ENCODE data around the gene TBC1D25. TPM values are rescaled to one million over a fixed set of nuclear protein-coding genes. Genes with fewer than 3 reads are reported as not detected.
A peak's percentile ranks its signal among the peaks of the same experiment; 100 is the strongest.
"Not testable (repeated sequence)": the region's sequence is repeated elsewhere in the genome, so short reads cannot be mapped to it uniquely, and the experiment has no call there.

TBC1D25 gene
- total RNA-seq, 8 experiments from 2014 or later: 4.7 to 11.1 (median 8.3) TPM

DNA sequence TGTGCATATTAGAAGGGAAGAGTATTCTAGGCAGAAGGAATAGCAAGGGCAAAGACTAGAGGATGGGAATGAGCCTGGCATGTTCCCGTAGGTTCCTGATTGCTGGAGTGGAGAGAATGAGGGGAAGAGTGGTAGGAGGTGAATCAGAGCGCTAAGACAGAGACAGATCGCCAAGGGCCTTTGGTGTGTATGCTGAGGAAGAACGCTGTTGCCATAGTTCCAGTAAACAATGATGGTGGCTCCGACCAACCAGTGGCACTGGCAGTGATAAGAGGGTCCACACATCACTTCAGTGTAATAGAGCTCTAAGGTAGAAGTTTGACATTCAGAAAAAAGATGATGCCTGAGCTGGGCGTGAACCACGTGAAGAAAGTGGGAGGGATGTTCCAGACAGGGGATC lies 966 bp downstream of the TBC1D25 start:
- in situ Hi-C loops (cut with MboI; ENCODE audit: low pct_unique_long_range_greater_than_20kb in 2 of 9, low sequenced_read_pairs in 9 of 9, unreplicated experiment in 9 of 9): no loop called here
- Histone ChIP-seq H3K4me3 (peak overlapping the region; percentile 49 to 54 (median 52)), H3K4me1 (replicated peaks in 1 of 2) (peaks cover 3 to 8% of the 10 kb centered on the region in 2 donors), H3K27ac (no peak overlapping the region)
- 47 to 100% (median 75%) methylated on average over 1 to 6 of the region's 7 CpGs; no CpG with 5 or more reads in 4 of the 10 experiments for WGBS, 10 experiments
- ATAC-seq (replicated peaks in 6 of 8): no peak

DNA sequence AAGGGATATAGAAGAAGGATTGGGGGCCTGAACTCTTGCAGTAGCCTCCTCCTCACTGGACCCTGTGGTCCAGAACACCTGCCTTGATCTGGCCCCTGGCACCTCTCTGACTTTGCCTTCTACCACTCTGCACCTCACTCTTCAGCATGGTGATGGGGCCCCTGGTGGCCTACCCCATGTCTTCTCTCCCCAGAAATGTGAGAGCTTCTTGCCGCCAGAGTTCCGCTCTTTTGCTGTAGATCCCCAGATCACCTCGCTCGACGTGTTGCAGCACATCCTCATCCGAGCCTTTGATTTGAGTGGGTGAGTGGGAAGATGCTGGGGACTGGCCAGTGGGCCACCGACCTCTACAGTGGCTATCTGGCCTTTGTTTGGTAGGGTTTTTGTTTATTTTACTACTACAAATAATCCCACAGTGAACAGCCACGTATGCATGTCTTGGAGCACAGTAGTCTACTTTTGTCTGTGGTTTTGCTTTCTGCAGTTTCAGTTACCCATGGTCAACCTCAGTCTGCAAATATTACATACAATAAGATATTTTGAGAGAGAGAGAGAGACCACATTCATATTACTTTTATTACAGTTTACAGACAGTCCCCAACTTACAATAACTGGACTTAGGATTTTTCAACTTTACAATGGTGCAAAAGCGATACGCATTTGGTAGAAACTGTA lies 1.8 kb downstream of the TBC1D25 start:
- Histone ChIP-seq H3K4me1 (replicated peaks in 1 of 2) (peaks cover 3 to 8% of the 10 kb centered on the region in 2 donors), H3K27ac (no peak overlapping the region), H3K4me3 (no peak overlapping the region)
- 20 to 100% (median 96%) methylated on average over 1 to 4 of the region's 10 CpGs; no CpG with 5 or more reads in 4 of the 10 experiments for WGBS, 10 experiments
- ATAC-seq (replicated peaks in 6 of 8): no peak
- in situ Hi-C loops (cut with MboI; ENCODE audit: low pct_unique_long_range_greater_than_20kb in 2 of 9, low sequenced_read_pairs in 9 of 9, unreplicated experiment in 9 of 9): no loop called here

DNA sequence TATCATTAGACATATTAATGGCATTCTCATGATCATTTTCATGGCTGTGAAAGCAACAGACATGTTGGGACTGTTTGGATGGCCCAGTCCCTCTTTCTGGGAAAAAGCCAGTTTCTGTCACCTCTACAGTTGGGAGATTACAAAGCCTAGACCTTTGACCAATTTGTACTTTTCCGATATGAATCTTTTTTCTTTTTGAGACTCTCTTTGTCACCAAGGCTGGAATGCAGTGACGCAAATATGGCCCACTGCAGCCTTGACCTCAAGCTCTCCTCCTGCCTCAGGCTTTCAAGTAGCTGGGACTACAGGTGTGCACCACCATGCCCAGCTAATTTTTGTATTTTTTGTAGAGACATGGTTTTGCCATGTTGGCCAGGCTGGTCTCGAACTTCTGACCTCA lies 9.4 kb downstream of the TBC1D25 start:
- ATAC-seq (replicated peaks in 6 of 8): no peak
- Histone ChIP-seq H3K4me3 (no peak overlapping the region), H3K4me1 (replicated peaks in 1 of 2) (no peaks in the 10 kb centered on the region), H3K27ac (no peak overlapping the region)
- in situ Hi-C loops (cut with MboI; ENCODE audit: low pct_unique_long_range_greater_than_20kb in 2 of 9, low sequenced_read_pairs in 9 of 9, unreplicated experiment in 9 of 9): no loop called here
- 20 to 100% (median 60%) methylated on average over 1 to 3 of the region's 3 CpGs; no CpG with 5 or more reads in 5 of the 10 experiments for WGBS, 10 experiments

DNA sequence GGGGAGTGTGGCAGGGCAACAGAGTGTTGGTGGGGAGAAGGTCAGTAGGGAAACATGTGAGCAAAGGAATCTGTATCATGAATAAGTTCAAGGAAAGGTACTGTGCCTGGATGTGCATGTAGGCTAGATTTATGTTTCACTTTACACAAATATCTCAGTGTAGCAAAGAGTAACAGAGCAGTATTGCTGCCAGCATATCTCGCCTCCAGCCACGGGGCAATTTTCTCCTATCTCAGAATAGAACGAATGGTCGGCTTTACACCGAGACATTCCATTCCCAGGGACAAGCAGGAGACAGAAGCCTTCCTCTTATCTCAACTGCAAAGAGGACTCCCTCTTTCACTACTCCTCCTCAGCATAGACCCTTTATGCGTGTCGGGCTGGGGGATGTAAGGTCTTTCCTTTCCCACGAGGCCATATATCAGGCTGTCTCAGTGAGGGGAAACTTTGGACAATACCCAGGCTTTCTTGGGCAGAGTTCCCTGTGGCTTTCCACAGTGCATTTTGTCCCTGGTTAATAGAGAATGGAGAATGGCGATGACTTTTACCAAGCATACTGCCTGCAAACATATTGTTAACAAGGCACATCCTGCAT lies 16.3 kb downstream of the TBC1D25 start:
- H3K4me1 ChIP-seq (replicated peaks in 1 of 2); ATAC-seq (replicated peaks in 6 of 8); H3K27ac ChIP-seq; H3K4me3 ChIP-seq; in situ Hi-C loops (cut with MboI; ENCODE audit: low pct_unique_long_range_greater_than_20kb in 2 of 9, low sequenced_read_pairs in 9 of 9, unreplicated experiment in 9 of 9): not testable (repeated sequence)
- 100% methylated on average over 1 of the region's 9 CpGs; no CpG with 5 or more reads in 9 of the 10 experiments for WGBS, 10 experiments

DNA sequence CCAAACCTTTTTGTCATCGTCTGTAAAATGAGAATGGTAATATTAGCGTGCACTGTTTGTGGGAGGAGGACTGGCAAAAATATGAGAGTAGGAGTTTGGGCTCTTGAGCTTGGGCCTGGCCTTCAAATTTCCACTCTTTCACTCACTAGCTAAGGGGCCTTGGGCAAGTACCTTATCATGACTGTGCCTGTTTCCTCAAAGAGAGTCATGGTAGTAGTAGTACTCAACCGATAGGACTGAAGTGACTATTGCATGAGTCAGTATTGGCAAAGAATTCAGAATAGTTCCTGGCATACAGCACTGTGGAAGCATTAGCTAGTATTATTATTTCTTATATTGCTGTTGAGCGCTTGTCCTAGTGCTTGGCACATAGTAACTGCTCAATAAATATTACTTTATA lies 18.8 kb downstream of the TBC1D25 start:
- ATAC-seq (replicated peaks in 6 of 8): peak in 2 of 8 experiments; percentile 39 to 63
- in situ Hi-C loops (cut with MboI; ENCODE audit: low pct_unique_long_range_greater_than_20kb in 2 of 9, low sequenced_read_pairs in 9 of 9, unreplicated experiment in 9 of 9): no loop called here
- no peak overlapping the region for H3K27ac ChIP-seq

DNA sequence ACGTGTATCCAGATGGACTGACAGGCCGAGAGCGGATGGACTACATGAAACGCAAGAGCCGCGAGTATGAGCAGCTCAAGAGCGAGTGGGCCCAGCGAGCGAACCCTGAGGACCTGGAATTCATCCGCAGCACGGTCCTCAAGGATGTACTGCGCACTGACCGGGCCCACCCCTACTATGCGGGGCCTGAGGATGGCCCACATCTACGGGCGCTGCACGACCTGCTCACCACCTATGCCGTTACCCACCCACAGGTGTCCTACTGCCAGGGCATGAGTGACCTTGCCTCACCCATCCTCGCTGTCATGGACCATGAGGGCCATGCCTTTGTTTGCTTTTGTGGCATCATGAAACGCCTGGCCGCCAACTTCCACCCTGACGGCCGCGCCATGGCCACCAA lies 20.1 kb downstream of the TBC1D25 start:
- ATAC-seq (replicated peaks in 6 of 8): no peak
- Histone ChIP-seq H3K4me1 (replicated peaks in 1 of 2) (no peaks in the 10 kb centered on the region), H3K4me3 (no peak overlapping the region), H3K27ac (no peak overlapping the region)
- in situ Hi-C loops (cut with MboI; ENCODE audit: low pct_unique_long_range_greater_than_20kb in 2 of 9, low sequenced_read_pairs in 9 of 9, unreplicated experiment in 9 of 9): no loop called here
- WGBS, 10 experiments: 91% methylated on average over 4 of the region's 24 CpGs; no CpG with 5 or more reads in 9 of the 10 experiments

More for the DNA sequence above, 18.8 kb downstream of the TBC1D25 start:
- 47 to 100% (median 80%) methylated on average over 1 to 4 of the region's 4 CpGs; no CpG with 5 or more reads in 5 of the 10 experiments for WGBS, 10 experiments
- Histone ChIP-seq H3K4me3 (no peak overlapping the region), H3K4me1 (replicated peaks in 1 of 2) (no peaks in the 10 kb centered on the region)

DNA sequence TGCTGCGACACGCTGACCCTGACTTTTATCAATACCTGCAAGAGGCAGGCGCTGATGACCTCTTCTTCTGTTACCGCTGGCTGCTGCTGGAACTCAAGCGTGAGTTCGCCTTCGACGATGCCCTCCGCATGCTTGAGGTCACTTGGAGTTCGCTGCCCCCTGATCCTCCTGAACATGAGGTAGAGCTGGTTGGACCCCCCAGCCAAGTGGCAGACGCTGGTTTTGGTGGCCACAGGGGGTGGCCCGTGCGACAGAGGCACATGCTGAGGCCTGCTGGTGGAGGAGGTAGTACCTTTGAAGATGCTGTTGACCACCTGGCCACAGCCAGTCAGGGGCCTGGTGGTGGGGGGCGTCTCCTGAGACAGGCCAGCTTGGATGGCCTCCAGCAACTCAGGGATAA lies 20.5 kb downstream of the TBC1D25 start:
- H3K4me3 ChIP-seq: no peak overlapping the region
- no peak for ATAC-seq (replicated peaks in 6 of 8)
- H3K27ac ChIP-seq: no peak overlapping the region
- no peaks in the 10 kb centered on the region for H3K4me1 ChIP-seq (replicated peaks in 1 of 2)
- 66% methylated on average over 7 of the region's 14 CpGs; no CpG with 5 or more reads in 9 of the 10 experiments for WGBS, 10 experiments
- in situ Hi-C loops (cut with MboI; ENCODE audit: low pct_unique_long_range_greater_than_20kb in 2 of 9, low sequenced_read_pairs in 9 of 9, unreplicated experiment in 9 of 9): no loop called here

DNA sequence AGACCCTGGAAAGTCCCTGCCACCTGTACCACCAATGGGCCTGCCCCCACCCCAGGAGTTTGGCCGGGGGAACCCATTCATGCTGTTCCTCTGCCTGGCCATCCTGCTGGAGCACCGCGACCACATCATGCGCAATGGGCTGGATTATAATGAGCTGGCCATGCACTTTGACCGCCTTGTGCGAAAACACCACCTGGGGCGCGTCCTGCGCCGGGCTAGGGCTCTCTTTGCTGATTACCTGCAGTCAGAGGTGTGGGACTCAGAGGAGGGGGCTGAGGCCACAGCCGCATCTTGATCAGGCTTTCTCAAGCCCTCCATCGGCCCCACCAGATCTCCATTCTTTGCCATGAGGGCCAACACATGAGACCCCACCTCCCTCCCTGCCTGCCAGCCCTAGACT lies 21.2 kb downstream of the TBC1D25 start:
- H3K27ac ChIP-seq: no peak overlapping the region
- WGBS, 10 experiments: 80 to 100% methylated on average over 1 to 9 of the region's 12 CpGs; no CpG with 5 or more reads in 8 of the 10 experiments
- H3K4me3 ChIP-seq: no peak overlapping the region
- no peak for ATAC-seq (replicated peaks in 6 of 8)
- H3K4me1 ChIP-seq (replicated peaks in 1 of 2): no peaks in the 10 kb centered on the region
- in situ Hi-C loops (cut with MboI; ENCODE audit: low pct_unique_long_range_greater_than_20kb in 2 of 9, low sequenced_read_pairs in 9 of 9, unreplicated experiment in 9 of 9): no loop called here

DNA sequence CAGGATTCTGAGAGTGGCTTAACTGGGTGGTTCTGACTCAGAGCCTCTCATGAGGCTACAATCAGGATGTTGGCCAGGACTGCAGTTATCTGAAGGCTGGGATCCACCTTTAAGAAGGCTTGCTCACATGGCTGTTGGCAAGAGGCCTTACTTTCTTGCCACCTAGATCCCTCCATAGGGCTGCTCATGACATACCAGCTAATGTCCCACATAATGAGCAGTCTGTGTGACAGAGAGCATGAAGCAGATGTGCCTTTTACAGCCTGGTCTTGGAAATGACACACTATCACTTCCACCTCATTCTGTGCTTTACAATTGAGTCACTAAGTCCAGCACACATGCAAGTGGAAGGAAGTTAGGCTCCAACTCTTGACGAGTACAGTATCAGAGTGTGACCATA lies 30.4 kb downstream of the TBC1D25 start:
- 40% methylated on average over 1 of the region's 1 CpG; no CpG with 5 or more reads in 9 of the 10 experiments for WGBS, 10 experiments
- H3K4me3 ChIP-seq: no peak overlapping the region
- no peak overlapping the region for H3K27ac ChIP-seq
- ATAC-seq (replicated peaks in 6 of 8): no peak
- in situ Hi-C loops (cut with MboI; ENCODE audit: low pct_unique_long_range_greater_than_20kb in 2 of 9, low sequenced_read_pairs in 9 of 9, unreplicated experiment in 9 of 9): no loop called here
- peaks cover 0 to 4% of the 10 kb centered on the region in 2 donors for H3K4me1 ChIP-seq (replicated peaks in 1 of 2)

DNA sequence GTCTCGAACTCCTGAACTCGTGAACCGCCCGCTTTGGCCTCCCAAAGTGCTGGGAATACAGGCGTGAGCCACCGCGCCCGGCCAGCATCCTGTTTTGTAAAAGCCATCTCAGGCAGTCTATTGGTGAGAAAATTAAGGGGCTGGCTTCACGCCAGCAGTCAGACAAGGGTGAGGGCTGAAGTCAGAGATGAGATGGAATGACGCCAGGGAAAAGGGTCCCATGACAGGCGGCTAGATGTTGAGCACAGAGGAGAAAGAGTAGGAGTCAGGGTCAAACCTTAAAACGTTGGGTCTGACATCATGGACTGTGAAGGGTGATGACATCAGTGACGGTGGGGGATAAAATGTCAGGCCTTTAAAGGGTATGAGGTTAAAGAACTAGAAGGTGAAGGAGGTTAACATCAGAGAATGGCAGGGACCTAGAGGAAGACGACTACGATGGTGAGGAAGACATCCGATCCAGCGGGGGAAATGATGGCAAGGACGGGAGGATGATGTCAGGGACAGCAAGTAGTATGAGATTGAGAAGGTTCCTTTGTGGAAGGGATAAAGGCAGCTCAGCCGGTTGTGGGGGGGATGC lies 34.3 kb downstream of the TBC1D25 start:
- in situ Hi-C loops (cut with MboI; ENCODE audit: low pct_unique_long_range_greater_than_20kb in 2 of 9, low sequenced_read_pairs in 9 of 9, unreplicated experiment in 9 of 9): no loop called here
- ATAC-seq (replicated peaks in 6 of 8): peak in 7 of 8 experiments; percentile 4 to 49 (median 42)

DNA sequence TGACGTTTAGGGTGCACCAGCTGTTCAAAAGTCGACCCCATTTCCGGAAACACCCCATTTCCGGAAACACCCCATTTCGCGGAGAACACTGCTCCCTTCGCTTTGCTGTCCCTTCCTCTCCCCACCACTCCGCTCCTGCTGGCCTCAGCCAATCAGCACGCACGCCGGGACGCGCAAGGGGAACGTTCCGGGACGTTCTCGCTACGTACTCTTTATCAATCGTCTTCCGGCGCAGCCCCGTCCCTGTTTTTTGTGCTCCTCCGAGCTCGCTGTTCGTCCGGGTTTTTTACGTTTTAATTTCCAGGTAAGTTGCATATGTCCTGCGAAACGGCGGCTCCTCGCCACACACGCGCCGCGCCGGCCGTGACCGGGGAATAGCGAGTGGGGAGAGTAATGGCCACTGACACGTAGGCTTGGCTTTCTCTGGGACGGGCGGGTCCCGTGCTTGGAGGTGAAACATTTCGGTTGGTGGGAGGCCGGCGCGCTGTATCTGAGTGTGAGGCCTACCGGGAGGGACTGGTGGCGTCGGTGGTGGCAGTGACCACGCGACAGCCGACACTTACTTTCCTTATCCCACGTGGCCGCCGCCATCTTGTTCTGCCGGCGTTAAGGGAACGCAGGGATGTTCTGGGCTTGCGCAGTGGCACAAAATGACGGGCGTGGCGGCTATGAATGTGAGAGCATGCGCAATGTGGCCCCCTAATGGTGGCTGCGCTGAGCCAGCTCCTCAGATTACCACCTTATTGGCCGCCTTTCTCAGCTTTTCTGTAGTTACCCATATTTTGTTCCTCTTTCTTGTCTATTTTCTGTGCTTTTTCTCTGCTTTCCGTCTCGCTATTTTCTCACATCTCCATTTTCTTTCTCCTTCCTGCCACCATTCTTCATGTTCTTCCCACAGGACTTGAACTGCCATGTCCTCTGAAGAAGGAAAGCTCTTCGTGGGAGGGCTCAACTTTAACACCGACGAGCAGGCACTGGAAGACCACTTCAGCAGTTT lies 35.1 kb downstream of the TBC1D25 start, which contains the start of gene RBM3:
RBM3 (plus strand) TSS at position 215 of the 997 bp plus-strand sequence; CDS start at position 912, 697 bp downstream.
- in situ Hi-C loops (cut with MboI; ENCODE audit: low pct_unique_long_range_greater_than_20kb in 2 of 9, low sequenced_read_pairs in 9 of 9, unreplicated experiment in 9 of 9): no loop called here

More for the DNA sequence above, 34.3 kb downstream of the TBC1D25 start:
- Histone ChIP-seq H3K4me3 (peak overlapping the region; percentile 78 to 100 (median 90)), H3K4me1 (replicated peaks in 1 of 2) (peaks cover 11 to 14% of the 10 kb centered on the region in 2 donors), H3K27ac (peak overlapping the region; percentile 100)
- 0 to 71% (median 40%) methylated on average over 1 to 9 of the region's 19 CpGs; no CpG with 5 or more reads in 5 of the 10 experiments for WGBS, 10 experiments

DNA sequence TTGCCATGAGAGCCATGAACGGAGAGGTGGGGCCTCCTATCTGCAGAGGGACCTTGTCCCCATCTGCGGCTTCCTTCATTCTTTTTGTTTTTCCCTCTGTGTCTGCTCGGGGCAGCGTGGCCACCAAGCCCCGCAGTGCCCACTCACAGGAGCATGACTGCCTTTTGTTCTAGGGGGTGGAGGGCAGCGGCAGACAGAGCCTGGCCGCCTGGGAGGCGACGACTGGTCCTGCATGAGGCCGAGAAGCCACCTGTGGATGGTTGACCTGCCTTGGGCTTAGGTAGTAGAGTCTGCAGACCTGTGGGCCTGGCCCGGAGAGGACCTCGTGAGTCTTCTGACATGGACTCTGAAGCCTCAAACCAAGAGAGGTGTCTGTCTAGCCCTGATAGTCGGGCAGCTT lies 36.1 kb downstream of the TBC1D25 start:
- peak overlapping the region; percentile 100 for H3K27ac ChIP-seq
- peak overlapping the region; percentile 78 to 100 (median 90) for H3K4me3 ChIP-seq
- peaks cover 11 to 14% of the 10 kb centered on the region in 2 donors for H3K4me1 ChIP-seq (replicated peaks in 1 of 2)
- 60 to 80% methylated on average over 1 of the region's 13 CpGs; no CpG with 5 or more reads in 8 of the 10 experiments for WGBS, 10 experiments
- ATAC-seq (replicated peaks in 6 of 8): no peak
- in situ Hi-C loops (cut with MboI; ENCODE audit: low pct_unique_long_range_greater_than_20kb in 2 of 9, low sequenced_read_pairs in 9 of 9, unreplicated experiment in 9 of 9): no loop called here

More for the DNA sequence above, 35.1 kb downstream of the TBC1D25 start, which contains the start of gene RBM3:
- ATAC-seq (replicated peaks in 6 of 8): peak; percentile 84 to 98 (median 94)
- WGBS, 10 experiments: 0 to 28% (median 0%) methylated on average over 3 to 15 of the region's 71 CpGs; no CpG with 5 or more reads in 5 of the 10 experiments
- H3K27ac ChIP-seq: peak within 1 kb of the TSS; percentile 100
- peaks cover 11 to 14% of the 10 kb centered on the region in 2 donors for H3K4me1 ChIP-seq (replicated peaks in 1 of 2)
- peak within 1 kb of the TSS; percentile 78 to 100 (median 90) for H3K4me3 ChIP-seq
